HepG2 (cell line): ENCODE data around the gene PKD2L1. TPM values are rescaled to one million over a fixed set of nuclear protein-coding genes. Genes with fewer than 3 reads are reported as not detected.

Experiments
- FUBP1 ChIP-seq: sonication (generic); formaldehyde crosslinking; IDR thresholded peaks from 2 replicates; pipeline ENCODE4 v1.5.1; 2020; ENCODE audit warnings: missing genetic modification reagents, mild to moderate bottlenecking, borderline replicate concordance
- GLMP ChIP-seq: sonication (generic); formaldehyde crosslinking; IDR thresholded peaks from 2 replicates; pipeline ENCODE4 v1.9.0; 2021; ENCODE audit warnings: missing genetic modification reagents, mild to moderate bottlenecking, borderline replicate concordance
- HNRNPLL ChIP-seq: fragments of 200-400 bp; formaldehyde crosslinking; IDR thresholded peaks from 2 replicates; pipeline ENCODE4 v1.6.1; 2017; ENCODE audit warnings: mild to moderate bottlenecking, low read depth, low read length; ENCODE audit not compliant: poor library complexity, severe bottlenecking
- KLF16 ChIP-seq, 2 experiments: sonication (generic) in 1 of 2; formaldehyde crosslinking in 1 of 2; IDR thresholded peaks; 2 replicates each; pipeline versions ENCODE4 v1.6.1 to v1.8.0; 2016 to 2023; ENCODE audit warnings: missing genetic modification reagents in 2 of 2, missing compliant biosample characterization in 1 of 2
- MLX ChIP-seq: IDR thresholded peaks from 2 replicates; pipeline ENCODE4 v1.6.1; 2016
- NFRKB ChIP-seq: fragments of 450-650 bp; IDR thresholded peaks from 2 replicates; pipeline ENCODE4 v1.6.1; 2017
- ZHX2 ChIP-seq, 2 experiments: sonication (generic) in 1 of 2; formaldehyde crosslinking in 1 of 2; IDR thresholded peaks; 2 replicates each; pipeline versions ENCODE4 v1.6.1 to v1.9.0; 2014 to 2022; ENCODE audit warnings: antibody characterized with exemption in 1 of 2, borderline replicate concordance in 1 of 2, inconsistent platforms in 1 of 2, low read depth in 1 of 2, missing genetic modification reagents in 1 of 2
- ZNF33A ChIP-seq: sonication (generic); formaldehyde crosslinking; IDR thresholded peaks from 2 replicates; pipeline ENCODE4 v1.5.1; 2020; ENCODE audit warnings: missing genetic modification reagents, mild to moderate bottlenecking, moderate library complexity, borderline replicate concordance
- ZNF710 ChIP-seq: sonication (generic); formaldehyde crosslinking; IDR thresholded peaks from 2 replicates; pipeline ENCODE4 v1.5.0; 2020; ENCODE audit warnings: mild to moderate bottlenecking, missing genetic modification reagents, borderline replicate concordance
- ZNF768 ChIP-seq: sonication (generic); formaldehyde crosslinking; IDR thresholded peaks from 2 replicates; pipeline ENCODE4 v1.4.0; 2020; ENCODE audit warnings: missing genetic modification reagents
- ZNF784 ChIP-seq: sonication (generic); formaldehyde crosslinking; IDR thresholded peaks from 2 replicates; pipeline ENCODE4 v1.5.1; 2020; ENCODE audit warnings: missing genetic modification reagents, mild to moderate bottlenecking, borderline replicate concordance
- ZNF788 ChIP-seq: sonication (generic); formaldehyde crosslinking; IDR thresholded peaks from 2 replicates; pipeline ENCODE4 v1.5.0; 2020; ENCODE audit warnings: mild to moderate bottlenecking, missing genetic modification reagents, borderline replicate concordance
- ZNF839 ChIP-seq: sonication (generic); formaldehyde crosslinking; IDR thresholded peaks from 2 replicates; pipeline ENCODE4 v1.4.0; 2020; ENCODE audit warnings: missing genetic modification reagents, mild to moderate bottlenecking, borderline replicate concordance
- polyA plus RNA-seq, 8 experiments: library from polyadenylated mRNA; depleted of rRNA in 3 of 8; stranded (reverse) in 7 of 8; unstranded in 1 of 8; fragments of >200 nt; fragmentation: Illumina TruSeq in 4 of 8; extraction: Trizol in 4 of 8; gene quantifications; 2 replicates each; pipeline versions ENCODE4 v1.2.1 to v1.2.3, GENCODE V29; 2011 to 2016; ENCODE audit warnings: low read depth in 4 of 8, missing spikeins in 1 of 8, mixed read lengths in 1 of 8; ENCODE audit not compliant: insufficient read depth in 1 of 8
- total RNA-seq, 5 experiments: library from RNA; depleted of rRNA; stranded (reverse); fragments of >200 nt; fragmentation: Illumina TruSeq; extraction: Trizol; gene quantifications; 2 replicates each; pipeline ENCODE4 v1.2.3, GENCODE V29; 2016; ENCODE audit warnings: low read depth in 1 of 5

PKD2L1 gene
- total and polyA plus RNA-seq, 2 of the 13 experiments (the other 11 are each of a cell fraction or from before 2014, with no cell fraction given) = 0.07 to 0.15 TPM

- TF ChIP-seq FUBP1 (CRISPR knock-in tag) = no peak
- no peak; the same call in 1 of the 2 replicates for TF ChIP-seq ZNF784 (CRISPR knock-in tag)
- peak in 1 of 2 experiments; percentile 84; a peak in 2 of 4 replicates for TF ChIP-seq KLF16 (CRISPR knock-in tag; IDR thresholded peaks at IDR 0.05)
- peak; percentile 29 for TF ChIP-seq HNRNPLL
- no peak for TF ChIP-seq NFRKB
- peak; percentile 57; the same call in 1 of the 2 replicates for TF ChIP-seq ZNF788 (CRISPR knock-in tag)
- TF ChIP-seq ZNF839 (CRISPR knock-in tag) = no peak
- TF ChIP-seq MLX = 0 out of 2 replicates have a peak, but pooled peaks have one; percentile 48
- peak; percentile 76; the same call in 1 of the 2 replicates for TF ChIP-seq ZNF710 (CRISPR knock-in tag)
- 0 out of 2 replicates have a peak, but pooled peaks have one; percentile 43 for TF ChIP-seq ZNF33A
- 0 out of 2 replicates have a peak, but pooled peaks have one; percentile 24 for TF ChIP-seq ZNF768 (CRISPR knock-in tag)
- no peak for TF ChIP-seq GLMP
- no peak for TF ChIP-seq ZHX2 (IDR thresholded peaks at IDR 0.05; ENCODE audit: low read depth)
- TF ChIP-seq ZHX2 (CRISPR knock-in tag; IDR thresholded peaks at IDR 0.05; ENCODE audit: borderline replicate concordance) = no peak
Measured at GRCh38 chr10:100373298-100374199, 43.5 kb upstream of the PKD2L1 start (continued).
